OCI-LY1 (cell line): ENCODE data around the gene SLC5A12.

Source experiments
- H2AFZ ChIP-seq: fragments of 200-600 bp; sonication (generic), shearing (Covaris generic); 2 replicates; pipeline ENCODE4 v1.6.0; 2014; ENCODE audit warnings: antibody characterized with exemption, mild to moderate bottlenecking, low read length
- H3F3A ChIP-seq: fragments of 200-600 bp; sonication (generic), shearing (Covaris generic); 2 replicates; pipeline ENCODE4 v1.6.0; 2014; ENCODE audit warnings: mild to moderate bottlenecking, antibody characterized with exemption, low read length, moderate library complexity; ENCODE audit not compliant: insufficient read depth
- H3K27ac ChIP-seq: fragments of 200-600 bp; sonication (generic); 2 replicates; pipeline ENCODE4 v1.5.1; 2014; ENCODE audit warnings: low read length, mixed run types, mild to moderate bottlenecking, low read depth; ENCODE audit not compliant: poor library complexity, severe bottlenecking
- H3K27me3 ChIP-seq: fragments of 200-600 bp; sonication (generic); 2 replicates; pipeline ENCODE4 v1.6.0; 2014; ENCODE audit warnings: antibody characterized with exemption, mild to moderate bottlenecking, low read length, moderate library complexity; ENCODE audit not compliant: insufficient read depth
- H3K36me3 ChIP-seq: fragments of 200-600 bp; sonication (generic); 2 replicates; pipeline ENCODE4 v1.6.1; 2014; ENCODE audit warnings: mild to moderate bottlenecking, antibody characterized with exemption, low read length, moderate library complexity, mixed read lengths; ENCODE audit not compliant: insufficient read depth
- H3K4me1 ChIP-seq: fragments of 200-600 bp; sonication (generic); 2 replicates; pipeline ENCODE4 v1.5.1; 2014; ENCODE audit warnings: mild to moderate bottlenecking, low read length, moderate library complexity; ENCODE audit not compliant: insufficient read depth, severe bottlenecking
- H3K4me2 ChIP-seq: fragments of 200-600 bp; sonication (generic), shearing (Covaris generic); 2 replicates; pipeline ENCODE4 v1.6.1; 2014; ENCODE audit warnings: low read length
- H3K4me3 ChIP-seq: fragments of 200-600 bp; sonication (generic); 2 replicates; pipeline ENCODE4 v1.5.1; 2014; ENCODE audit warnings: low read length, low read depth, mild to moderate bottlenecking, mixed read lengths; ENCODE audit not compliant: poor library complexity, severe bottlenecking
- H3K79me2 ChIP-seq: fragments of 200-600 bp; shearing (Covaris generic); 2 replicates; pipeline ENCODE4 v1.6.1; 2016; ENCODE audit warnings: mixed run types, low read length, mixed read lengths; ENCODE audit not compliant: insufficient read depth
- H3K9ac ChIP-seq: fragments of 200-600 bp; sonication (generic), shearing (Covaris generic); 2 replicates; pipeline ENCODE4 v1.6.1; 2014; ENCODE audit warnings: mild to moderate bottlenecking, low read length, mixed read lengths
- H3K9me2 ChIP-seq: fragments of 200-600 bp; sonication (generic), shearing (Covaris generic); 2 replicates; pipeline ENCODE4 v1.6.1; 2014; ENCODE audit warnings: low read depth, mild to moderate bottlenecking, low read length, mixed read lengths
- H3K9me3 ChIP-seq: fragments of 200-600 bp; shearing (Covaris generic); 2 replicates; pipeline ENCODE4 v1.6.1; 2014; ENCODE audit warnings: low read length, mixed read lengths
- H4K20me1 ChIP-seq: fragments of 200-600 bp; sonication (generic), shearing (Covaris generic); 2 replicates; pipeline ENCODE4 v1.6.0; 2016; ENCODE audit warnings: mild to moderate bottlenecking, low read length; ENCODE audit not compliant: insufficient read depth
- EZH2 ChIP-seq: fragments of 200-600 bp; sonication (generic), shearing (Covaris generic); IDR thresholded peaks from 2 replicates; pipeline ENCODE4 v1.8.0; 2017; ENCODE audit warnings: borderline replicate concordance, mixed run types, mild to moderate bottlenecking, antibody characterized with exemption, low read length, moderate library complexity, mixed read lengths
- TF ChIP-seq, protein P1 (sequence below): fragments of 200-600 bp; sonication (generic), shearing (Covaris generic); IDR thresholded peaks from 2 replicates; pipeline ENCODE4 v1.5.1; 2017; ENCODE audit warnings: mild to moderate bottlenecking, antibody characterized with exemption, low read length, moderate library complexity, mixed read lengths

Gene SLC5A12

DNA sequence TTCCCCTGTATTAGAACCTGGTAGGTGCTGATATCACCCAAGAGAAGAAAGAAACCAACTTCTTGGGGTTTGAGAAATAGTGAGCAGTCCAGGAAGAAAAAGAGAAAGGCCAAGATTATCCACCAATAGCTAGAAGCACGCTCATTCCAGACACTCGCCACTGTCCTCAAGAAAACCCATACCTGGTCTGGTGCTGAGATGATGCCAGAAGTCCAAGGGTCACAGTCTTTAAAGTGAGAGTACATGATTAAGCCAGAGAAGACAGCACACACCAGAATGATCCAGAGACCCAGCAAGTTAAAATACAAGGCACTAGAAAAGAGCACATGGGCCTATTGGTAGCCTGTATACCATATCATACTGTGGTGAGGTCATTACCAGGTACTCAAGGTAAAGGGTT lies 23.6 kb downstream of the SLC5A12 start:
- Histone ChIP-seq H3K27ac (no peak overlapping the region), H2AFZ (no peak overlapping the region), H3F3A (no peaks in the 10 kb centered on the region), H4K20me1 (no peaks in the 10 kb centered on the region), H3K9me2 (no peaks in the 10 kb centered on the region), H3K9ac (no peak overlapping the region), H3K79me2 (no peaks in the 10 kb centered on the region), H3K27me3 (no peaks in the 10 kb centered on the region), H3K36me3 (no peaks in the 10 kb centered on the region), H3K4me3 (no peak overlapping the region), H3K4me1 (no peaks in the 10 kb centered on the region), H3K4me2 (no peak overlapping the region), H3K9me3 (no peaks in the 10 kb centered on the region)
- TF ChIP-seq, protein P1, sequence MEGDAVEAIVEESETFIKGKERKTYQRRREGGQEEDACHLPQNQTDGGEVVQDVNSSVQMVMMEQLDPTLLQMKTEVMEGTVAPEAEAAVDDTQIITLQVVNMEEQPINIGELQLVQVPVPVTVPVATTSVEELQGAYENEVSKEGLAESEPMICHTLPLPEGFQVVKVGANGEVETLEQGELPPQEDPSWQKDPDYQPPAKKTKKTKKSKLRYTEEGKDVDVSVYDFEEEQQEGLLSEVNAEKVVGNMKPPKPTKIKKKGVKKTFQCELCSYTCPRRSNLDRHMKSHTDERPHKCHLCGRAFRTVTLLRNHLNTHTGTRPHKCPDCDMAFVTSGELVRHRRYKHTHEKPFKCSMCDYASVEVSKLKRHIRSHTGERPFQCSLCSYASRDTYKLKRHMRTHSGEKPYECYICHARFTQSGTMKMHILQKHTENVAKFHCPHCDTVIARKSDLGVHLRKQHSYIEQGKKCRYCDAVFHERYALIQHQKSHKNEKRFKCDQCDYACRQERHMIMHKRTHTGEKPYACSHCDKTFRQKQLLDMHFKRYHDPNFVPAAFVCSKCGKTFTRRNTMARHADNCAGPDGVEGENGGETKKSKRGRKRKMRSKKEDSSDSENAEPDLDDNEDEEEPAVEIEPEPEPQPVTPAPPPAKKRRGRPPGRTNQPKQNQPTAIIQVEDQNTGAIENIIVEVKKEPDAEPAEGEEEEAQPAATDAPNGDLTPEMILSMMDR = no peak
- TF ChIP-seq EZH2 = no peak

GRCh38 chr11:26696330-26696729 lies 25.5 kb downstream of the SLC5A12 start:
- Histone ChIP-seq H3F3A (no peaks in the 10 kb centered on the region), H3K4me3 (no peak overlapping the region)

DNA sequence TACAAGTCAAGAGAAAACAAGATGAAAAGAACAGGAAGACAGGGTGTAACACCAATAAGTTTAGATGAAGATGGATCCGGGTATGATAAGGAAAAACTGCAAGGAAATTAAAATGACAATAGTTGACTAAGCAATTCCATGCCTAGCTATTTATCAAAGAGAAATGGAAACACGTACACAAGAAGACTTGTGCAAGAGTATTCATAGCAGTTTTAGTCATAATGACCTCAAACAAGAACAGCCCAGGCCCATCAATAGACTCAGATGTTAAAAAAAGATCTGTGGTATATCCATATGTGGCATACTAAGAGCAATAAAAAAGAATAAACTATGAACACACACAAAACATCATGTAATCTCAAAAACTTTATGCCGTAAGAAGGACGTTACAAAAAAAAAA lies 33.2 kb downstream of the SLC5A12 start:
- H3K27me3 ChIP-seq = no peaks in the 10 kb centered on the region
- H3K36me3 ChIP-seq = no peaks in the 10 kb centered on the region
- no peak overlapping the region for H3K9ac ChIP-seq
- no peaks in the 10 kb centered on the region for H3K79me2 ChIP-seq
- H3K4me3 ChIP-seq = no peak overlapping the region
- H4K20me1 ChIP-seq = no peaks in the 10 kb centered on the region
- H2AFZ ChIP-seq = no peak overlapping the region
- no peaks in the 10 kb centered on the region for H3F3A ChIP-seq
- no peaks in the 10 kb centered on the region for H3K9me3 ChIP-seq
- H3K9me2 ChIP-seq = no peaks in the 10 kb centered on the region
- TF ChIP-seq, protein P1 = no peak
- no peak for TF ChIP-seq EZH2
- H3K27ac ChIP-seq = no peak overlapping the region
- H3K4me1 ChIP-seq = no peaks in the 10 kb centered on the region
- H3K4me2 ChIP-seq = no peak overlapping the region

More at GRCh38 chr11:26696330-26696729, 25.5 kb downstream of the SLC5A12 start:
- Histone ChIP-seq H2AFZ (no peak overlapping the region), H3K9me3 (no peaks in the 10 kb centered on the region), H3K79me2 (no peaks in the 10 kb centered on the region), H3K36me3 (no peaks in the 10 kb centered on the region), H3K4me1 (no peaks in the 10 kb centered on the region), H3K27me3 (no peaks in the 10 kb centered on the region), H3K27ac (no peak overlapping the region), H4K20me1 (no peaks in the 10 kb centered on the region), H3K9me2 (no peaks in the 10 kb centered on the region), H3K9ac (no peak overlapping the region), H3K4me2 (no peak overlapping the region)
- no peak for TF ChIP-seq EZH2
- TF ChIP-seq, protein P1 = no peak
